ENCODE data around the gene TSPAN18. TPM values are rescaled to one million over a fixed set of nuclear protein-coding genes. Genes with fewer than 3 reads are reported as not detected.

Gene TSPAN18
- total RNA-seq, 1 donor from 2014 or later = 31.7 TPM

DNA sequence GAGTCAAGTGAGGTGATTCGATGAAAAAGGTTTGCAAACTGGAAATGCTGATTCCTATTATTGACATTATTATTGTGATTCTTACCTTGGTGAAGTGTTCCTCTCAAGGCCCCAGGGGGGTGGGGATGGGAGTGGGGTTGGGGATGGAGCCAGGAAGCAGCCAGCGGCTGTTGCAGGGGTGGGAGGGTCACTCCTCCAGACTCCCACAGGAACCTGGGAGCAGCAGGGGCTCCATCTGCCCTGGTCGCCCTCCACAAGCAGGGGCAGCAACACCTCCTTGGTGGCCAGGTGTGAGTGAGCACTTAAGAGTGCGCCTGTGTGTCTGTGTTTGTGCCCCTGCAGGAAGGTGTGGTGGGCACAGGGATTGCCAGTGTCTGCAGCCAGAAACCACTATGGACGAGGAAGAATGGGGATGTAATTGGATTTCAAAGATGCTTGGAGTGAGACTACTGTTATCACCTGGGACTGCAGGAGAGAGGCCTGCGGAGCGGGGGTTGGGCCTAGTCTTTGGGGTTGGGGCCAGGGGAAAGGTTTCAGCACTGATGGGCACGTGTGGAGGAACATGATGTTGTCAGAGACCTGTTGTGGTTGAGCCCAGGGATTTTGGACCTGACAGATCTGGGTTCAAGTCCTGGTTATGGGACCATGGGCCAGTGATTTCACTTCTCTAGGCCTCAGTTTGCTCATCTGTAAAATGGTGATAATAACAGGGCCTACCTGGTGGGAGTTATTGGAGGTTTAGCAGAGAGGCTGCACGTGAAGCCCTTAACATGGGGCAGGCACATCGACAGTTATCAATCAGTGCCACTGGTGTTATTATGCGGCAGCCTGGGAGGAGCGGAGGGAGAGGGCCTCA lies 227.5 kb downstream of the TSPAN18 start:
- Histone ChIP-seq H4K20me1 (ENCODE audit: insufficient read depth, low read length) (peaks cover 1% of the 10 kb centered on the region), H2AFZ (ENCODE audit: low read depth, low read length) (peak overlapping the region; percentile 24), H3K4me1 (ENCODE audit: insufficient read depth, low read length) (peaks cover 18% of the 10 kb centered on the region), H3K36me3 (ENCODE audit: insufficient read depth, low read length) (no peaks in the 10 kb centered on the region), H3K27me3 (ENCODE audit: insufficient read depth, low read length) (peaks cover 12% of the 10 kb centered on the region), H3K27ac (ENCODE audit: low read depth, low read length) (no peak overlapping the region), H3K9ac (ENCODE audit: low read length) (no peak overlapping the region), H3K4me2 (ENCODE audit: low read length) (peak overlapping the region; percentile 60), H3K79me2 (ENCODE audit: insufficient read depth, low read length) (no peaks in the 10 kb centered on the region), H3K4me3 (ENCODE audit: insufficient read depth, low read depth, low read length) (no peak overlapping the region), H3K9me3 (ENCODE audit: insufficient read depth, low read depth, low read length) (no peaks in the 10 kb centered on the region)
- no peaks in the 10 kb centered on the region for H3K36me3 Mint-ChIP-seq (ENCODE audit: low read depth, unreplicated experiment)
- no peak overlapping the region for H3K27ac Mint-ChIP-seq (ENCODE audit: unreplicated experiment)
- DNase-seq (ENCODE audit: low read depth) (no peak), FAIRE-seq (no peak)
- peaks cover 22% of the 10 kb centered on the region for H3K4me1 Mint-ChIP-seq (ENCODE audit: low read depth, unreplicated experiment)
- TF ChIP-seq EZH2 (IDR thresholded peaks at IDR 0.05; ENCODE audit: insufficient read depth, low read length) = no peak
- TF ChIP-seq, protein P1, sequence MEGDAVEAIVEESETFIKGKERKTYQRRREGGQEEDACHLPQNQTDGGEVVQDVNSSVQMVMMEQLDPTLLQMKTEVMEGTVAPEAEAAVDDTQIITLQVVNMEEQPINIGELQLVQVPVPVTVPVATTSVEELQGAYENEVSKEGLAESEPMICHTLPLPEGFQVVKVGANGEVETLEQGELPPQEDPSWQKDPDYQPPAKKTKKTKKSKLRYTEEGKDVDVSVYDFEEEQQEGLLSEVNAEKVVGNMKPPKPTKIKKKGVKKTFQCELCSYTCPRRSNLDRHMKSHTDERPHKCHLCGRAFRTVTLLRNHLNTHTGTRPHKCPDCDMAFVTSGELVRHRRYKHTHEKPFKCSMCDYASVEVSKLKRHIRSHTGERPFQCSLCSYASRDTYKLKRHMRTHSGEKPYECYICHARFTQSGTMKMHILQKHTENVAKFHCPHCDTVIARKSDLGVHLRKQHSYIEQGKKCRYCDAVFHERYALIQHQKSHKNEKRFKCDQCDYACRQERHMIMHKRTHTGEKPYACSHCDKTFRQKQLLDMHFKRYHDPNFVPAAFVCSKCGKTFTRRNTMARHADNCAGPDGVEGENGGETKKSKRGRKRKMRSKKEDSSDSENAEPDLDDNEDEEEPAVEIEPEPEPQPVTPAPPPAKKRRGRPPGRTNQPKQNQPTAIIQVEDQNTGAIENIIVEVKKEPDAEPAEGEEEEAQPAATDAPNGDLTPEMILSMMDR (IDR thresholded peaks at IDR 0.05; ENCODE audit: insufficient read depth, low read depth, low read length) = no peak
- no peaks in the 10 kb centered on the region for H3K9me3 Mint-ChIP-seq (ENCODE audit: unreplicated experiment)
- no peak overlapping the region for H3K4me3 Mint-ChIP-seq (ENCODE audit: unreplicated experiment)
- H3K27me3 Mint-ChIP-seq (ENCODE audit: low read depth, unreplicated experiment) = peaks cover 13% of the 10 kb centered on the region

DNA sequence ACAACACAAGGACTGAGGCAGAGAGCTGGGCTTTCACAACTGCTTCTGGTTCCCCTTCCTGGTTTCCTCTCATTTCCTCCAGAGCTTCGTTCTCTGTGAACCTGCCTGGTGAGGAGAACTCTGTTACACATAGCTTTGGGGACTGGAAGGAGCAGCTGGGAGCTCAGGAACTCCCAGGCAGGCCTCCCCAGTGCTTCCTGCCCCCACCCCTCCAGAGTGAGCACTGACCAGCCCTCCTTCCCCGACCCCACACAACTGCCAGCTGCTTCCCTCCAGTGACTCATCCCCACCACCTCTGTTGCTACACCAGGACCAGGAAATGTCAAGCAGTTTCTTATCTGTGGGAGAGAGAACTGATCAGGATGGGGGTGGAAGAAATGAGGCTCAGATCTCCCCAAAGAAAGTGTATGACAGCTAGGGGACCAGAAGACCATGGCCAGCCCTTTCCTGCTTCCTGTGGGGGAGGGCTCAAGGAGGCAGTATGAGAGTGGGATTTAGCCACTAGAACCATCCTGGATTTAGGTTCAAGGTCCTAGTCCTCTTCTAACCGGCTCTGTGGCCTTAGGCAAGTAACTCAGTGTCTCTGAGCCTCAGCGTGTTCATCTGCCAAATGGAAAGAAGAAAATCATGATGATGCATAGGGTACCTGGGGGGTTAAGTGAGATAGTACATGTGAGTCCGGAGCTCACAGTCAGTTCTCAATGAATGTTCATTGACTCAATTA lies 228.4 kb downstream of the TSPAN18 start:
- Histone ChIP-seq H3K4me1 (ENCODE audit: insufficient read depth, low read length) (peaks cover 18% of the 10 kb centered on the region), H3K79me2 (ENCODE audit: insufficient read depth, low read length) (no peaks in the 10 kb centered on the region), H3K27ac (ENCODE audit: low read depth, low read length) (no peak overlapping the region), H3K9ac (ENCODE audit: low read length) (no peak overlapping the region), H3K36me3 (ENCODE audit: insufficient read depth, low read length) (no peaks in the 10 kb centered on the region), H3K4me2 (ENCODE audit: low read length) (peak overlapping the region; percentile 60), H3K4me3 (ENCODE audit: insufficient read depth, low read depth, low read length) (no peak overlapping the region), H3K27me3 (ENCODE audit: insufficient read depth, low read length) (peaks cover 12% of the 10 kb centered on the region), H2AFZ (ENCODE audit: low read depth, low read length) (peak overlapping the region; percentile 24), H4K20me1 (ENCODE audit: insufficient read depth, low read length) (no peaks in the 10 kb centered on the region), H3K9me3 (ENCODE audit: insufficient read depth, low read depth, low read length) (no peaks in the 10 kb centered on the region)
- FAIRE-seq = peak; percentile 17
- Mint-ChIP-seq H3K9me3 (ENCODE audit: unreplicated experiment) (no peaks in the 10 kb centered on the region), H3K27ac (ENCODE audit: unreplicated experiment) (peak overlapping the region; percentile 75), H3K4me3 (ENCODE audit: unreplicated experiment) (no peak overlapping the region), H3K27me3 (ENCODE audit: low read depth, unreplicated experiment) (peaks cover 13% of the 10 kb centered on the region), H3K36me3 (ENCODE audit: low read depth, unreplicated experiment) (no peaks in the 10 kb centered on the region), H3K4me1 (ENCODE audit: low read depth, unreplicated experiment) (peaks cover 22% of the 10 kb centered on the region)
- TF ChIP-seq EZH2 (IDR thresholded peaks at IDR 0.05; ENCODE audit: insufficient read depth, low read length) = no peak
- TF ChIP-seq, protein P1 (IDR thresholded peaks at IDR 0.05; ENCODE audit: insufficient read depth, low read depth, low read length) = no peak
- DNase-seq (ENCODE audit: low read depth) = peak; percentile 83
